ENCODE results near the gene DAAM2.

GRCh38 chr6:39841923-39842322, 49.7 kb downstream of the DAAM2 start:
- TF ChIP-seq TGIF2 (CRISPR knock-in tag; IDR thresholded peaks at IDR 0.05) (no peak), CREB3 (tag; conservative IDR thresholded peaks at IDR 0.05; ENCODE audit: low read depth) (no peak), POLR2A (conservative IDR thresholded peaks at IDR 0.05) (no peak)
